Activated CD4-positive, alpha-beta T cell treated with anti-CD3 and anti-CD28 coated beads, Interleukin-2, Interleukin-6, amounts not matched to agents 100 ng/mL and 50 ng/mL, durations not matched to agents 16 hours and 8 hours (primary cell): ENCODE data around the gene KLHL22.
A peak's percentile ranks its signal among the peaks of the same experiment; 100 is the strongest.
"Not testable (repeated sequence)": the region's sequence is repeated elsewhere in the genome, so short reads cannot be mapped to it uniquely, and the experiment has no call there.

Experiments used
- DNase-seq: peaks from one replicate; pipeline ENCODE4 v3.0.0-alpha.2; 2020

Gene KLHL22

GRCh38 chr22:20466659-20467379, 28.8 kb downstream of the KLHL22 start:
- no peak for DNase-seq

- DNase-seq = no peak
These were observed 29.9 kb downstream of the KLHL22 start for GRCh38 chr22:20465759-20466077.

DNA sequence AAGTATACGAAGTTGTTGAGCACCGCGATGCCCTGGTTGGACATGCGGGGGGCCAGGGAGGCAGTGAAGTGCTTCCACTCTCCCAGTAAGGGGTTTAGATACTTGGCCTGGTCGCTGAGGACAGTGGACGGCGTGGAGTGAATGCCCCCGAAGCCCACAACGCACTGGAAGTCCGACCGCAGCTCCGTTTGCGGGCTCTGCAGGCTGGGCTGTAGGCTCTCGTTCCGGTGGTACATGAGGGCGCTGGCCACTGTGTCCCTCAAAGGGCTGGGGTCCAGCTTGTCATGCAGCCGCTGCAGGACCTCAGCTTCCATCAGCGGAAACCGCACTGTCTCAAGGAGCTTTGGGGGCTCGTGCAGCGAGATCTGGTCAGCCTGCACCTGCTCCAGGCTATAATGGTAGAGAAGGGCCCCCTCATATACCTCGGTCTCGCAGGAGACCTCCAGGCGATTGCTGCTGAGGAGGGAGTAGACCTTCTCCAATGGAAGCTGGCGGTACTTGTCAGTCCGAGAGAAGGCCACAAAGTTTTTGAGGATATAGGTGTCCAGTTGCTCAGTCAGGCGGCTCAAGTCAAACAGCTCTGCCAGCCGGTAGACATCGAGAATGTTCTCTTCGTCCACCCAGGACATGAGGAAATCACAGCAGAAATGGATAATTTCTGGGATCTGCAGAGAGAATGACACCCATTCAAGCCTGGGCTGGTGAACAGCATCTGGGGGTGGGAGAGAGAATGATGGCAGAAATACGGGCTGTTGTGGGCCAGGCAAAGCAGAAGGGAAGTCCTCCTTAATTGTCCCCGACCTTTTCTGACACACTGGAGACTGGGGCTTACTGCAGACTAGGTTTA, 30.5 kb downstream of the KLHL22 start:
- no peak for DNase-seq

GRCh38 chr22:20464096-20464614, 31.4 kb downstream of the KLHL22 start:
- peak; percentile 65 for DNase-seq

DNA sequence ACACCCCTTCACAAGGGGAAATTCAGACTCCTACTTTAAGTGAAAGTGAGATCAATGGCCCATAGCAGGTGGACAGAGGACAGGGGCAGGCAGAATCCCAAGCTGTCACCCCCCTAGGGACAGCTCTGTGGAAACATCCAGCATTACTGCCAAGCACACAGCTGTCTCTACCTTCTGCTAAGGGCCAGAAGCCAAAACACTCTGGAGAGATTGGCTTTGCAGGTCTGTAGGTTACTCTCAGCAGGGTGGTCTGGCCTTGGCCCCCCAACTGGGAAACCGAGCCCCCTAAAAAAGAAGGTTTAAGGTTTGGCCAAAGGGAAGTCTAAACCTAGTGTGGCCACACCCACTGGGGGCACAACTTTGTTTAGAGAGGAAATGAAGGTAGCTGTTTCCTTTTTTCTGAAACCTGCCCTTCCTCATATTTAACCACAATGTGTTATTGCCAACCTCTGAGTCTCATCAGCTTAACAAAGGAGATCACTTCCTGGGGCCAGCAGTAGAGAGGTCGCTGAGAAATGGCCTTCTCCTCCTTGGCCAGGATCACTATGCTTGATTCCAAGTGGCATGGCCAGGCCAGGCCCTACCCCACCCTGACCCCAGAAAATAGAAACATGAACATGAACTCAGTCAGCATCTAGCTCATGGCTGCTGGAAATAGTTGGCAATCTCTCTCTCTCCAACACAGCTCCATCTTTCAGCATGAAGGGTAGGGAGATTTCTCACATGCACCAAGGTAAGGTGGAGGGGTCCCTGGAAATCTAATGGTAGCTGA, 32.1 kb downstream of the KLHL22 start:
- DNase-seq = peak; percentile 45

DNA sequence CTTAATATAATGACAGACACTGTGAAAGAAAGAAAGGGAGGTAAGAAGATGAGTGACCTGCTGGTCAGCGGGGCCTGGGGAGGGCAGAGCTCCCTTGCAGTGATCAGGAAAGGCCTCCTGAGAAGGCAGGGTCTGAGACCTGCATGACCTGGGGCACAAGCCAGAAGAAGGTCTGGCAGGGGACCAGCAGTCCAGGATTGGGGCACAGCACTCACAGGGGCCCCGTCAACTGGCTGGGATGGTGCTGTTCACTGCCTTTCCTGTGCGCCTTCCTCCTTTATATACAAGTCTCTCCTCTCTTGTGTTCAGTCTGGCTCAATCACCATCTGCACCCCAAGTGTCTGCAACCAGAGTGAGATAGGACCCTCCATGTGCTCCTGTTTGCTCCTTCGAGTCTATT, 35.7 kb downstream of the KLHL22 start:
- no peak for DNase-seq

DNA sequence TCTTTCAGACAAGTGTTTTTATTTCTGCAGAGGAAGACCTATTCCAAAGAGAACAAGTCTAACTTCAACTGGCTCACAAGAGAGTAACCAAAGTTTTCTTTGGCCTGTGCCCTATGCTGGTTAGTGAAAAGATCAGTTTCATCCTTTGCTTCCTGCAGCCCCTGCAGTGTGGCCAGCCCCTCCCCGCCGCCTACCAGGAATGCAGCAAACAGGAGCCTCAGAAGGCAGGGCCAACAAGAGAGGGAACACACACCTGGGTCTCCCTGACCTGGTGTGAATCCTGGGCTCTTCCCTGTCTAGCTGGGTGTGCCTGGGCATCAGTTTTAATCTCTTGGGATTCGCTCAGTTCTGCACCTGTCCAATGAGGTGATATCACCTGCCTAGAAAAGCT, 36.4 kb downstream of the KLHL22 start:
- no peak for DNase-seq

- no peak for DNase-seq
These were observed 37.0 kb downstream of the KLHL22 start for GRCh38 chr22:20458530-20459151.

DNA sequence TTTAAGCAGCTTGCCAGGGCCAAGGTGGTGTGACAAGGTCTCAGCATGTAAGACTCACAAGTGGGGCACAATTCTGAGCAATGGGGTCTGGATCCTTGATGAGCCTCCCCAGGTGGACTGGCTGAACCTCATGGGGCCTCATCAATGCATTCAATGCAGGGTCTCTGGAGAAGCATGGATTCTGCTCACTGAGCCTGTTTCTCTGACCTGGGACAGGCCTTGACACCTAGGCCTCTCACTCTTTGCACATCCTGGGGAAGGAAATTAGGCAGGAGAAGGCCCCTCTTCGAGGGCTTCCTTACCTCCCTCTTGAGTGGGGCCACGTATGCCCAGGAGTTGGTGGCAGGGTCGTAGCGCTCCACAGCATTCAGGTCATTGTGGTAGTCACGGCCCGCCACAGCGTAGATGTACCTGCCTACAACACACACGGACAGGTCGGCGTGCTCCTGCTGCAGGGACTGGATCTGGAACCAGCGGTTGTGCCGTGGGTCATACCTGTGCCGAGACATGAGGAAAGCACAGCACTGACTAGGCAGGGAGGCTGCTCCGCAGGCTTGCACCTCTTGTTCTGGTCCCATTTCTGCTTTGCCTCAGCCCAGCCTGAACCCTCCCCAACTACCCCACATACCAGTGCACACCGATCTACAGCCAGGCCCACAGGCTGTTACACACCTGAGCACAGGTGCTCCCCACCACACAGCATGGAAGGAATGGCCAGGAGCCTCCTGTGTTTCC, 37.9 kb downstream of the KLHL22 start:
- no peak for DNase-seq

DNA sequence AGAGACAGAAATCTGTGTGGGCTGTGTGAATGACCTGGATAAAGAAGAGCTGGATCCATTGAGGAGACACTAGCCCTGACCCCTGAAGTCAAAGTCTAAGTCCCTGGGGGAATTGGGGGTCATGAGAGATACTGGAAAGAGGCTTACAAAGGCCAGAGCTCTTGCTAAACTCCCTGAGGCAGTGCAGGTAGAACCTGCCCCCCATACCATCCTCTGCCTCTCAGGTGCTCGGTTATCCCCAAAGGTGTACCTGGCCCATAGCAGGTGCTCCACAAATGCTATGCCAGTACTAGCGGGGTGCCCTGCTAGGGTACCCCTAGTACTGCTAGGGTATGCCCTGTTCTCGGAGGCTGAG, 38.9 kb downstream of the KLHL22 start:
- no peak for DNase-seq

DNA sequence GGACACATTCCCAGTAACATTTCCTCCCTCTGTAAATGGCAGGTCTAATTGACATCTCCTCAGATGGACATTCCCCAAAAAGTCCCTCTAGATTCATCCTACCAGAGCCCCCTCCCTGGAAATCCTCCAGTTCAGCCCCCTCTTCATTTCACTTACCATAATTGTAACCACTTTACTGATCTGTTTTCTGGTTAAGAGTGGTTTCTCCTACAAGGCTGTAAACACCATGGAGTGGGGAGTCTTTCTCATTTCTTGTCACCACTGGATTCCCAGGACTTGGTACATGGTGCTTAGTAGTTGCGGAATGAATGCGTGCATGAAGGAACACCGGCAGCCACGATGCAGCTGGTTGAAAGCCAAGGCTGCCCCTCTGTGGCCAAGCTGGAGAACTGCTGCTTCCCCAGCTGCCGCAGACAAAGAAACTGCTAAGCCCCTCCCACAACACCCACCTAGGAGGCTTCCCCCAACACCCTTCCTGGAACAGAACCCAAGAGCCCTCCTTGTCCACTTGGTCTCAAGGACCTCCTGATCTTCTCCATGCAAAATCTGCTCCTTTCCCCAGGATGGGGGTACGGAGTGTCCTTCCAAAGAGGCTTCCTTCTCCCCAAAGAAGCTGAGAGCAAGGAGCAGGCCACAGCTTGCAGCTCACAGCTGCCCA, 39.4 kb downstream of the KLHL22 start:
- peak; percentile 81 for DNase-seq

DNA sequence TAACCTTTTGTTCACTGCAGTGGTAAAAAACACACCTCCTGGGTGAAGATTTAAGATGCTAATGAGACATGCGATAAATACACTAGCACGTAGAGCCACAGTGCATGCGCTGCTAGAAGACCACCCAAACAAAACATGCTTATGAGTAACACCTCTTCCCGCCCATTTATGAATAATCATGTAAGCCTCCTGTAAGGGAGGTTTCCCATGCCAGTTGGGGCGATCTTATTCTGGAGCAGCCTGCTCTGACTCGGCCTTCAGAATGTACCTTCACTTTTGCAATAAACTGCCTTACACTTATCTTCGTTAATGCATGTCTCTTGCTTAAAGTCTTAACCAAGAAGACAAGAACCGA, 39.9 kb downstream of the KLHL22 start:
- no peak for DNase-seq

- no peak for DNase-seq
These were observed 42.4 kb downstream of the KLHL22 start for GRCh38 chr22:20453222-20453621.

DNA sequence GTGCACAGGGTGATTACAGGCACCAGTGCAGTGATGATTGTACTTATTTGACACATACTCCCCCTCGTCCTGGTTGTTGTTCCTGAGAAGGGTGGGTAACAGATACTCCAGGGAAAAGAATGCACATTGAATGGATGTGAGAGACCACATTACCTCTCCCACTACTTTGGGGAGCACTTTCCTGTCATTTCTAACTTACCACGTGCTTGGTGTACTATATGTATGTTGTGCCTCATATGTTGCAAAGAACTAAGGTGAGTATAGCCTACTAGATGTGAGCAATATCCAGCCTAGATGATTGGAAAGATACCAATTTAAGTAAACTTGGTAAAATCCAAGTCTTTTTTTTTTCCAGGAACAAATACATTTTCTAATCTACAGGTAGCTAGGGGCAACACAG, 43.7 kb downstream of the KLHL22 start:
- no peak for DNase-seq

GRCh38 chr22:20451129-20451778, 44.3 kb downstream of the KLHL22 start:
- DNase-seq = not testable (repeated sequence)

DNA sequence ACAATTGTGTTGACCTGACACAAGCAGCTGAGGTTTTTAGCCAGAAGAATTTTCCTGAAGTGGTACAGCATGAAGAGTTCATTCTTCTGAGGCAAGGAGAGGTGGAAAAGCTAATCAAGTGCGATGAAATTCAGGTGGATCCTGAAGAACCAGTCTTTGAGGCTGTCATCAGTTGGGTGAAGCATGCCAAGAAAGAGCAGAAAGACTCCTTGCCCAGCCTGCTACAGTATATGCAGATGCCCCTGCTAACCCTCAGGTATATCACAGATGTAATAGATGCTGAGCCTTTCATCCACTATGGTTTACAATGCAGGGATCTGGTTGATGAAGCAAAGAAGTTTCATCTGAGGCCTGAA, 45.1 kb downstream of the KLHL22 start:
- DNase-seq = no peak

GRCh38 chr22:20449819-20450550, 45.6 kb downstream of the KLHL22 start:
- no peak for DNase-seq

DNA sequence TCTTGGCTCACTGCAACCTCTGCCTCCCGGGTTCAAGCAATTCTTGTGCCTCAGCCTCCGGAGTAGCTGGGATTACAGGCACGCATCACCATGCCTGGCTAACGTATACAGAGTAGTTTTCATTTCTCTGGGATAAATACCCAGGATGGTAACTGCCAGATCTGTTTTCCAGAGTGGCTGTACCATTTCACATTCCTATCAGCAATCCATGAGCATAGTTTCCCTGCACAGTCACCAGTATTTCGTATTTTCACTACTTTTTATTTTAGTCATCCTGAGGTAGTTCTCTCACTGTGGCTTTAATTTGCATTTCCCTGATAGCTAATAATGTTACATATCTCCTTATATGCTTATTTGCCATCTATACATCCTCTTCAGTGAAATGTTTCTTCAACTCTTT, 47.0 kb downstream of the KLHL22 start:
- DNase-seq = no peak

DNA sequence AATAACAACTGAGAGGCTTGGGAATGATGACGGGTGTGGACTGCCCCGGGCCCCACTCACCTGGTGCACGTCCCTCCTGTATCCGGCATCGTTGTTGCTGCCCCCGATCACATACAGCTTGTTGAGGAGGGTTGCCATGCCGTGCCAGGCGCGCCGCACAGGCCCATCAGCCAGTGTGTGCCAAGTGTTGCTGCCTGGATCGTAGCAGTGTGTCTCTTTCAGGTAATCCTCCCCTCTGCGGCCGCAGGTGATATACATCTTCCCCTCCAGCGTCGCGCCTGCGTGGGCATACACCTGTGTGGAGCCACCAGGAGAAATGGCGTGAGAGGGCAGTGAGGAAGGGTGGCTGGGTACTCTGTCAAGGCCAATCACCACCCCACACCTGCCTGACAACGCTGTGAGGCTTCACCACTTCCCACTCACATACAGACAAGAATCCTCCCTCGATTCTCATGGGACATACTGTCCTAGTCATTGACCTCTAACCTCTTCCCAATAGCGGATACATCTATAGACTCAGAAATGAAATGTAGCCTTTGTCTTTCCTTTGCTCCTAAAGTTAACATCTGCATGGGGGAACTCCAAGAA, 49.1 kb downstream of the KLHL22 start:
- no peak for DNase-seq

GRCh38 chr22:20444325-20444724, 51.3 kb downstream of the KLHL22 start:
- no peak for DNase-seq
